ENCODE data around the gene RANBP3L. TPM values are rescaled to one million over a fixed set of nuclear protein-coding genes. Genes with fewer than 3 reads are reported as not detected.

RANBP3L gene
- total and polyA plus RNA-seq, 10 of the 15 experiments (the other 5 are each of a cell fraction or from before 2014, with no cell fraction given), result 0.02 to 0.29 (median 0.06) TPM; not detected in 4

DNA sequence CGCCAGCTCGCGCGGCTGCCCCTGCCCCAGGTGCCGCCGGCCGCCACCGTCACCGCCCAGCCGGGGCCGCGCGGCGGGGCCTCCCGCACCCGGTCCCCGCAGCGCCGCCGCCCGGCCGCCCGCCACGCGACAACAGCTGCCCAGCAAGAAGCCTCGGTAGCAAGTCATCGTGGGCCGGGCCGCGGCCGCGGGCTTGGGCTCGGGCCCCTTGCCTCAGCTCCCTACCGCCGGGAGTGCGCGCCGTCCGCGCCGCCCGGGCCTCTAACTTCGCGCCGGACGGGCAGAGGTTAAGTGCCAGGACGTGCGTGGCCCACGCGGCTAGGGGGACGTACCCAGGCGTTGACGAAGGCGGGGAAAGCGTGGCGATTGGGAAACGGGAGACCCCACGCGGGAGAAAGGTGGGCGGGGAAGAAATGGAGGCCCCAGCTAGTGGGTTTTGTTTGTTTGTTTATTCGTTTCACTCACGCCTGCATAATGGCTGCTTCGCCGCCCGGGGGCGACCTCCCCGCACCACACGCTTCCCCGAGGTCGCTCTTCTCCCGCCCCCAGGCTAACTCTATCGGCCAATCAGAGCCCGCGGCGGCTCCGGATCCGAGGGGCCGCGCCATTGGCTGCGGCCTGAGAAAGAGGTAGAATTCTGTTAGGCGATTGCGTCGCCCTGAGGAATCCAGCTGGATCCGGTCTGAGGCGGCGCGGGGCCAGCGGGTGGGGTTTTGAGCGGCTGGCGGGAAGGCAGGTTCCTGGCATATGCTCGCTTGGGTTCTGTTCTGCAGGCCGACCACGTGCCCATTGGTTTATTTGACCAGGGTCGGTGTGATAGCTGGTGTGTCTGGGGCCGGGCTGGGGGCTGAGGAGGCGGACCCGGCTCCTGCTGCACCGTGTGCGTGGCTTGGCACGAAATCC, 59.8 kb downstream of the RANBP3L start, which contains the start of gene NADK2:
TSS of gene NADK2 (minus strand) at position 295 of the 903 bp plus-strand sequence. CDS start at position 168, 127 bp downstream.
- POLR2A ChIA-PET, result interaction anchor here (0.6 to 1.2 kb wide), 4 partner anchors 89 to 458 kb away, joined by 3 read pairs; no protein-coding TSS in a partner anchor
- intact Hi-C loops (cut with micrococcal nuclease; ENCODE audit: unreplicated experiment) (loop anchor here (5.0 kb wide), 2 partner anchors 65 to 450 kb away; no protein-coding TSS in a partner anchor), in situ Hi-C loops (cut with MboI) (loop anchor here (10.0 kb wide), 1 partner anchor 453 kb away; no protein-coding TSS in a partner anchor)
- SMC1A ChIA-PET (ENCODE audit: uncharacterized antibody, unreplicated experiment), result interaction anchor here (0.7 to 2.4 kb wide), 10 partner anchors 8 to 1329 kb away, joined by 3 to 11 read pairs (median 4); no protein-coding TSS in a partner anchor
- Histone ChIP-seq H4K20me1 (ENCODE audit: control insufficient read depth, insufficient read depth) (no peaks in the 10 kb centered on the region), H2AFZ (ENCODE audit: control insufficient read depth, low read depth, low read length) (peak within 1 kb of the TSS; percentile 91), H3K36me3 (ENCODE audit: control insufficient read depth in 2 of 2, insufficient read depth in 2 of 2, low read length in 1 of 2) (no peaks in the 10 kb centered on the region), H3K4me2 (ENCODE audit: control insufficient read depth, insufficient read depth) (peak within 1 kb of the TSS; percentile 99), H3K79me2 (ENCODE audit: control insufficient read depth, insufficient read depth, low read length) (peaks cover 1% of the 10 kb centered on the region; the same call in 1 of the 2 replicates), H3K4me1 (ENCODE audit: control insufficient read depth, insufficient read depth, low read length) (peaks cover 19% of the 10 kb centered on the region), H3K9ac (ENCODE audit: control insufficient read depth, insufficient read depth, low read length) (peak within 1 kb of the TSS; percentile 64), H3K4me3 (peak within 1 kb of the TSS; percentile 97), H3K27me3 (replicated peaks in 1 of 2; ENCODE audit: control insufficient read depth in 2 of 2, insufficient read depth in 2 of 2, low read length in 1 of 2) (no peaks in the 10 kb centered on the region), H3K27ac (ENCODE audit: control insufficient read depth, insufficient read depth) (peak within 1 kb of the TSS; percentile 59), H3K9me3 (replicated peaks; ENCODE audit: control insufficient read depth, insufficient read depth, low read length) (no peaks in the 10 kb centered on the region)
- WGBS (ENCODE audit: insufficient coverage, insufficient replicate concordance, low lambda C conversion rate, missing lambda C conversion rate), result 1% methylated on average over 96 of the region's 100 CpGs
- no TSS peak for BruUV-seq (replicated peaks)
- FAIRE-seq, result peak; percentile 79
- CTCF ChIA-PET, result interaction anchor here (0.7 to 7.4 kb wide), 20 partner anchors 10 to 449 kb away, joined by 3 to 47 read pairs (median 5); partner anchors contain the start of gene LMBRD2
- RAD21 ChIA-PET (ENCODE audit: unreplicated experiment), result interaction anchor here (1.0 to 4.8 kb wide), 10 partner anchors 20 to 629 kb away, joined by 3 to 21 read pairs (median 4); partner anchors contain the start of gene LMBRD2
- peak; percentile 61 for DNase-seq (ENCODE audit: low read depth, low spot score)
- peak; percentile 92 for ATAC-seq
- TF ChIP-seq, protein P1, sequence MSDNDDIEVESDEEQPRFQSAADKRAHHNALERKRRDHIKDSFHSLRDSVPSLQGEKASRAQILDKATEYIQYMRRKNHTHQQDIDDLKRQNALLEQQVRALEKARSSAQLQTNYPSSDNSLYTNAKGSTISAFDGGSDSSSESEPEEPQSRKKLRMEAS (IDR thresholded peaks at IDR 0.05; ENCODE audit: low read depth, low read length), result peak; percentile 75; the same call in 1 of the 2 replicates
- TF ChIP-seq, protein P2, sequence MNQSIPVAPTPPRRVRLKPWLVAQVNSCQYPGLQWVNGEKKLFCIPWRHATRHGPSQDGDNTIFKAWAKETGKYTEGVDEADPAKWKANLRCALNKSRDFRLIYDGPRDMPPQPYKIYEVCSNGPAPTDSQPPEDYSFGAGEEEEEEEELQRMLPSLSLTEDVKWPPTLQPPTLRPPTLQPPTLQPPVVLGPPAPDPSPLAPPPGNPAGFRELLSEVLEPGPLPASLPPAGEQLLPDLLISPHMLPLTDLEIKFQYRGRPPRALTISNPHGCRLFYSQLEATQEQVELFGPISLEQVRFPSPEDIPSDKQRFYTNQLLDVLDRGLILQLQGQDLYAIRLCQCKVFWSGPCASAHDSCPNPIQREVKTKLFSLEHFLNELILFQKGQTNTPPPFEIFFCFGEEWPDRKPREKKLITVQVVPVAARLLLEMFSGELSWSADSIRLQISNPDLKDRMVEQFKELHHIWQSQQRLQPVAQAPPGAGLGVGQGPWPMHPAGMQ (IDR thresholded peaks at IDR 0.05; ENCODE audit: borderline replicate concordance), result no peak
- TF ChIP-seq CTCF (IDR thresholded peaks at IDR 0.05 in 2 of 3, conservative IDR thresholded peaks at IDR 0.05 in 1 of 3; ENCODE audit: control insufficient read depth in 2 of 3, extremely low read depth in 1 of 3, insufficient read depth in 1 of 3, low read depth in 3 of 3, low read length in 3 of 3) (peak; percentile 69 to 74 (median 73)), SUZ12 (IDR thresholded peaks at IDR 0.05; ENCODE audit: unreplicated experiment) (no peak), KAT2A (conservative IDR thresholded peaks at IDR 0.05; ENCODE audit: control insufficient read depth, low read depth, low read length) (no peak), YBX1 (IDR thresholded peaks at IDR 0.05) (no peak), NR2C1 (IDR thresholded peaks at IDR 0.05) (0 out of 2 replicates have a peak, but pooled peaks have one; percentile 14), IRF4 (IDR thresholded peaks at IDR 0.05; ENCODE audit: low read depth, low read length) (no peak), SKIL (IDR thresholded peaks at IDR 0.05; ENCODE audit: low read depth, poor library complexity, severe bottlenecking) (no peak), CHD1 (IDR thresholded peaks at IDR 0.05; ENCODE audit: low read depth, low read length) (no peak), WRNIP1 (IDR thresholded peaks at IDR 0.05; ENCODE audit: borderline replicate concordance, low read depth, low read length) (no peak), POLR2A (IDR thresholded peaks at IDR 0.05; ENCODE audit: low read depth, low read length) (peak; percentile 71), BRCA1 (IDR thresholded peaks at IDR 0.05; ENCODE audit: low read depth, low read length) (no peak), RCOR1 (conservative IDR thresholded peaks at IDR 0.05; ENCODE audit: low read depth, low read length) (0 out of 2 replicates have a peak, but pooled peaks have one; percentile 4)
- TF ChIP-seq, protein P3, sequence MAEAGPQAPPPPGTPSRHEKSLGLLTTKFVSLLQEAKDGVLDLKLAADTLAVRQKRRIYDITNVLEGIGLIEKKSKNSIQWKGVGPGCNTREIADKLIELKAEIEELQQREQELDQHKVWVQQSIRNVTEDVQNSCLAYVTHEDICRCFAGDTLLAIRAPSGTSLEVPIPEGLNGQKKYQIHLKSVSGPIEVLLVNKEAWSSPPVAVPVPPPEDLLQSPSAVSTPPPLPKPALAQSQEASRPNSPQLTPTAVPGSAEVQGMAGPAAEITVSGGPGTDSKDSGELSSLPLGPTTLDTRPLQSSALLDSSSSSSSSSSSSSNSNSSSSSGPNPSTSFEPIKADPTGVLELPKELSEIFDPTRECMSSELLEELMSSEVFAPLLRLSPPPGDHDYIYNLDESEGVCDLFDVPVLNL (IDR thresholded peaks at IDR 0.05; ENCODE audit: low read depth, low read length), result peak; percentile 85
